ENCODE data around the gene FOXK1. TPM values are rescaled to one million over a fixed set of nuclear protein-coding genes. Genes with fewer than 3 reads are reported as not detected.

Gene FOXK1
- total and polyA plus RNA-seq, 2 donors (not counting 1 experiment from before 2014, with no cell fraction given), result 5.2 to 26.9 TPM

GRCh38 chr7:4808565-4808964 lies 126.5 kb downstream of the FOXK1 start:
- Histone ChIP-seq H3K27ac (ENCODE audit: insufficient read depth, low read length) (no peak overlapping the region), H3K9ac (ENCODE audit: insufficient read depth, low read length) (no peak overlapping the region), H3K4me2 (ENCODE audit: extremely low read depth, insufficient read depth, low read length) (no peak overlapping the region), H3K9me3 (ENCODE audit: control insufficient read depth, insufficient read depth, low read depth, low read length) (no peaks in the 10 kb centered on the region), H3K36me3 (ENCODE audit: control insufficient read depth, insufficient read depth, low read length) (no peaks in the 10 kb centered on the region), H3K79me2 (ENCODE audit: control insufficient read depth, insufficient read depth, low read length) (no peaks in the 10 kb centered on the region), H2AFZ (ENCODE audit: low read length) (no peak overlapping the region), H3K27me3 (ENCODE audit: control insufficient read depth, insufficient read depth, low read length) (peaks cover 5% of the 10 kb centered on the region), H3K4me3 (replicated peaks in 1 of 4; ENCODE audit: control extremely low read depth in 1 of 4, insufficient read depth in 1 of 4, low read depth in 3 of 4, low read length in 4 of 4) (no peak overlapping the region), H3K4me1 (ENCODE audit: control insufficient read depth, extremely low read depth, insufficient read depth, low read length) (no peaks in the 10 kb centered on the region), H4K20me1 (ENCODE audit: control insufficient read depth, extremely low read depth, insufficient read depth, low read length) (no peaks in the 10 kb centered on the region)
- TF ChIP-seq CTCF (conservative IDR thresholded peaks at IDR 0.05 in 1 of 2, IDR thresholded peaks at IDR 0.05 in 1 of 2; ENCODE audit: low read depth in 1 of 2, low read length in 2 of 2), result no peak
- no peak for TF ChIP-seq EZH2 (IDR thresholded peaks at IDR 0.05; ENCODE audit: low read length, missing control alignments)
- no peak for DNase-seq (ENCODE audit: low read depth in 2 of 2)

GRCh38 chr7:4809091-4809591 lies 127.0 kb downstream of the FOXK1 start:
- Histone ChIP-seq H4K20me1 (ENCODE audit: control insufficient read depth, extremely low read depth, insufficient read depth, low read length) (no peaks in the 10 kb centered on the region), H3K4me1 (ENCODE audit: control insufficient read depth, extremely low read depth, insufficient read depth, low read length) (no peaks in the 10 kb centered on the region), H3K4me2 (ENCODE audit: extremely low read depth, insufficient read depth, low read length) (no peak overlapping the region), H2AFZ (ENCODE audit: low read length) (no peak overlapping the region), H3K9me3 (ENCODE audit: control insufficient read depth, insufficient read depth, low read depth, low read length) (no peaks in the 10 kb centered on the region), H3K79me2 (ENCODE audit: control insufficient read depth, insufficient read depth, low read length) (no peaks in the 10 kb centered on the region), H3K27me3 (ENCODE audit: control insufficient read depth, insufficient read depth, low read length) (peaks cover 5% of the 10 kb centered on the region), H3K9ac (ENCODE audit: insufficient read depth, low read length) (no peak overlapping the region), H3K36me3 (ENCODE audit: control insufficient read depth, insufficient read depth, low read length) (no peaks in the 10 kb centered on the region), H3K27ac (ENCODE audit: insufficient read depth, low read length) (no peak overlapping the region), H3K4me3 (replicated peaks in 1 of 4; ENCODE audit: control extremely low read depth in 1 of 4, insufficient read depth in 1 of 4, low read depth in 3 of 4, low read length in 4 of 4) (no peak overlapping the region)
- TF ChIP-seq EZH2 (IDR thresholded peaks at IDR 0.05; ENCODE audit: low read length, missing control alignments) (no peak), CTCF (conservative IDR thresholded peaks at IDR 0.05 in 1 of 2, IDR thresholded peaks at IDR 0.05 in 1 of 2; ENCODE audit: low read depth in 1 of 2, low read length in 2 of 2) (no peak)
- no peak for DNase-seq (ENCODE audit: low read depth in 2 of 2)

- DNase-seq (ENCODE audit: low read depth in 2 of 2), result peak in 1 of 2 donors; percentile 27
- no peak for TF ChIP-seq EZH2 (IDR thresholded peaks at IDR 0.05; ENCODE audit: low read length, missing control alignments)
- TF ChIP-seq CTCF (conservative IDR thresholded peaks at IDR 0.05 in 1 of 2, IDR thresholded peaks at IDR 0.05 in 1 of 2; ENCODE audit: low read depth in 1 of 2, low read length in 2 of 2), result no peak
- Histone ChIP-seq H4K20me1 (ENCODE audit: control insufficient read depth, extremely low read depth, insufficient read depth, low read length) (no peaks in the 10 kb centered on the region), H3K4me1 (ENCODE audit: control insufficient read depth, extremely low read depth, insufficient read depth, low read length) (no peaks in the 10 kb centered on the region), H3K27me3 (ENCODE audit: control insufficient read depth, insufficient read depth, low read length) (peaks cover 5% of the 10 kb centered on the region), H3K79me2 (ENCODE audit: control insufficient read depth, insufficient read depth, low read length) (no peaks in the 10 kb centered on the region), H2AFZ (ENCODE audit: low read length) (no peak overlapping the region), H3K36me3 (ENCODE audit: control insufficient read depth, insufficient read depth, low read length) (no peaks in the 10 kb centered on the region), H3K9ac (ENCODE audit: insufficient read depth, low read length) (no peak overlapping the region), H3K27ac (ENCODE audit: insufficient read depth, low read length) (no peak overlapping the region), H3K4me3 (replicated peaks in 1 of 4; ENCODE audit: control extremely low read depth in 1 of 4, insufficient read depth in 1 of 4, low read depth in 3 of 4, low read length in 4 of 4) (no peak overlapping the region), H3K9me3 (ENCODE audit: control insufficient read depth, insufficient read depth, low read depth, low read length) (no peaks in the 10 kb centered on the region), H3K4me2 (ENCODE audit: extremely low read depth, insufficient read depth, low read length) (no peak overlapping the region)
Measured at GRCh38 chr7:4809666-4810065, 127.6 kb downstream of the FOXK1 start.

Measured in fibroblast of lung (primary cell).